ENCODE measurements around the gene NR2F1-AS1. TPM values are rescaled to one million over a fixed set of nuclear protein-coding genes. Genes with fewer than 3 reads are reported as not detected.

The NR2F1-AS1 gene
- total RNA-seq, 2 experiments from 2014 or later: not detected

- BruUV-seq (replicated peaks): no TSS peak
- ChIA-PET POLR2A (no interaction called here), CTCF (ENCODE audit: unreplicated experiment) (no interaction called here)
- no peaks in the 10 kb centered on the region for H3K9me3 ChIP-seq (ENCODE audit: low read length)
- TF ChIP-seq CTCF (conservative IDR thresholded peaks at IDR 0.05; ENCODE audit: low read length): no peak
- no peak for TF ChIP-seq EZH2phosphoT487 (IDR thresholded peaks at IDR 0.05; ENCODE audit: borderline replicate concordance, low read depth, low read length)
- H3K79me2 ChIP-seq (ENCODE audit: insufficient read depth, low read depth, low read length): no peaks in the 10 kb centered on the region
- H2AFZ ChIP-seq (ENCODE audit: low read length): no peak overlapping the region
- H3K9me2 ChIP-seq (ENCODE audit: insufficient read depth, low read length): no peaks in the 10 kb centered on the region
- H3K4me3 ChIP-seq (ENCODE audit: low read depth, low read length, poor library complexity, severe bottlenecking): no peak overlapping the region
- H3K4me1 ChIP-seq (ENCODE audit: insufficient read depth, low read length, poor library complexity, severe bottlenecking): no peaks in the 10 kb centered on the region
- no peaks in the 10 kb centered on the region for H3K36me3 ChIP-seq (ENCODE audit: insufficient read depth, low read length)
- H4K20me1 ChIP-seq (ENCODE audit: insufficient read depth, low read length): no peaks in the 10 kb centered on the region
- no peak overlapping the region for H3K27ac ChIP-seq (ENCODE audit: low read depth, low read length, poor library complexity, severe bottlenecking)
- intact Hi-C loops (cut with micrococcal nuclease; ENCODE audit: unreplicated experiment): no loop called here
- no peak for DNase-seq (ENCODE audit: low spot score)
- no peak overlapping the region for H3K4me2 ChIP-seq (ENCODE audit: low read length)
Measured at GRCh38 chr5:93382188-93382825, 198.7 kb downstream of the NR2F1-AS1 start.

GRCh38 chr5:93381057-93381456 lies 200.0 kb downstream of the NR2F1-AS1 start:
- H3K4me3 ChIP-seq (ENCODE audit: low read depth, low read length, poor library complexity, severe bottlenecking): no peak overlapping the region
- H3K9me3 ChIP-seq (ENCODE audit: low read length): no peaks in the 10 kb centered on the region
- BruUV-seq (replicated peaks): no TSS peak
- DNase-seq (ENCODE audit: low spot score): no peak
- H3K27ac ChIP-seq (ENCODE audit: low read depth, low read length, poor library complexity, severe bottlenecking): no peak overlapping the region
- ChIA-PET CTCF (ENCODE audit: unreplicated experiment) (no interaction called here), POLR2A (no interaction called here)
- H3K9me2 ChIP-seq (ENCODE audit: insufficient read depth, low read length): no peaks in the 10 kb centered on the region
- H2AFZ ChIP-seq (ENCODE audit: low read length): no peak overlapping the region
- H3K36me3 ChIP-seq (ENCODE audit: insufficient read depth, low read length): no peaks in the 10 kb centered on the region
- H3K4me2 ChIP-seq (ENCODE audit: low read length): no peak overlapping the region
- H4K20me1 ChIP-seq (ENCODE audit: insufficient read depth, low read length): no peaks in the 10 kb centered on the region
- no peaks in the 10 kb centered on the region for H3K79me2 ChIP-seq (ENCODE audit: insufficient read depth, low read depth, low read length)
- TF ChIP-seq EZH2phosphoT487 (IDR thresholded peaks at IDR 0.05; ENCODE audit: borderline replicate concordance, low read depth, low read length) (no peak), CTCF (conservative IDR thresholded peaks at IDR 0.05; ENCODE audit: low read length) (no peak)
- H3K4me1 ChIP-seq (ENCODE audit: insufficient read depth, low read length, poor library complexity, severe bottlenecking): no peaks in the 10 kb centered on the region
- intact Hi-C loops (cut with micrococcal nuclease; ENCODE audit: unreplicated experiment): no loop called here

GRCh38 chr5:93378073-93378472 lies 202.9 kb downstream of the NR2F1-AS1 start:
- H3K4me3 ChIP-seq (ENCODE audit: low read depth, low read length, poor library complexity, severe bottlenecking): no peak overlapping the region
- no peaks in the 10 kb centered on the region for H3K4me1 ChIP-seq (ENCODE audit: insufficient read depth, low read length, poor library complexity, severe bottlenecking)
- POLR2A ChIA-PET: no interaction called here
- BruUV-seq (replicated peaks): no TSS peak
- intact Hi-C loops (cut with micrococcal nuclease; ENCODE audit: unreplicated experiment): no loop called here
- H3K79me2 ChIP-seq (ENCODE audit: insufficient read depth, low read depth, low read length): no peaks in the 10 kb centered on the region
- CTCF ChIA-PET (ENCODE audit: unreplicated experiment): no interaction called here
- no peaks in the 10 kb centered on the region for H3K36me3 ChIP-seq (ENCODE audit: insufficient read depth, low read length)
- no peaks in the 10 kb centered on the region for H4K20me1 ChIP-seq (ENCODE audit: insufficient read depth, low read length)
- TF ChIP-seq CTCF (conservative IDR thresholded peaks at IDR 0.05; ENCODE audit: low read length) (no peak), EZH2phosphoT487 (IDR thresholded peaks at IDR 0.05; ENCODE audit: borderline replicate concordance, low read depth, low read length) (no peak)
- H3K4me2 ChIP-seq (ENCODE audit: low read length): no peak overlapping the region
- no peak overlapping the region for H3K27ac ChIP-seq (ENCODE audit: low read depth, low read length, poor library complexity, severe bottlenecking)
- no peaks in the 10 kb centered on the region for H3K9me2 ChIP-seq (ENCODE audit: insufficient read depth, low read length)
- H2AFZ ChIP-seq (ENCODE audit: low read length): no peak overlapping the region
- DNase-seq (ENCODE audit: low spot score): no peak
- no peaks in the 10 kb centered on the region for H3K9me3 ChIP-seq (ENCODE audit: low read length)

Data from OCI-LY7 (cell line).